ENCODE results near the gene TMEM132D. TPM values are rescaled to one million over a fixed set of nuclear protein-coding genes. Genes with fewer than 3 reads are reported as not detected.
"Not testable (repeated sequence)": the region's sequence is repeated elsewhere in the genome, so short reads cannot be mapped to it uniquely, and the experiment has no call there.

TMEM132D gene
- total RNA-seq, 2 experiments from 2014 or later: not detected

- H3K4me1 Mint-ChIP-seq: no peaks in the 10 kb centered on the region
- no peak overlapping the region for H3K4me3 Mint-ChIP-seq
- H3K9me3 Mint-ChIP-seq: peaks cover 7% of the 10 kb centered on the region
- no peak overlapping the region for H3K27ac Mint-ChIP-seq
- POLR2A ChIA-PET: no interaction called here
- CTCF ChIA-PET: interaction anchor here (1.0 kb wide), 1 partner anchor 19 kb away, joined by 3 read pairs; no protein-coding TSS in a partner anchor
- no peaks in the 10 kb centered on the region for H3K27me3 Mint-ChIP-seq
- DNase-seq: no peak
- H3K36me3 Mint-ChIP-seq (ENCODE audit: low read depth): no peaks in the 10 kb centered on the region
Observed at GRCh38 chr12:129064209-129064855, 839.5 kb downstream of the TMEM132D start.

DNA sequence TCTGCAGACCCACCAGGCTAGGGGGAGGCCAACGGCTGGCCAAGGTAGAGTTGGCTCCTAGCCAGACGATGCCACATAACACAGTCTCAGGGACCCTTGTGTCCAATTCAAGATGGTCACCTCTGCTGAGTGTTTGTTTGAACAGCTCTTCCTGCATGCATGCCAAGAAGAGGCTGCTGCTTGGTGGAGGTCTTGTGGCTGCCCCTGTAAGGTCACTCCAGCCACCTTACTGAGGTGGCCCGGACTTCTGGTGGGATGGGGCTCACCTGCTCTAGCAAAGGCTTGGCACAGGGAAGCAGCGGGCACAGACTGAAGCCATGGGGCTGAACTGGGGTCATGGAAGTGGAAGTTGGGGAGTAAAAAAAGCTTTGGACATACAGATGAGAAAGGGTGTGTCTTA is 840.2 kb downstream of the TMEM132D start:
- H3K4me3 Mint-ChIP-seq: no peak overlapping the region
- DNase-seq: no peak
- no peaks in the 10 kb centered on the region for H3K27me3 Mint-ChIP-seq
- ChIA-PET POLR2A (no interaction called here), CTCF (no interaction called here)
- H3K4me1 Mint-ChIP-seq: no peaks in the 10 kb centered on the region
- H3K36me3 Mint-ChIP-seq (ENCODE audit: low read depth): no peaks in the 10 kb centered on the region
- H3K9me3 Mint-ChIP-seq: peaks cover 7% of the 10 kb centered on the region
- H3K27ac Mint-ChIP-seq: no peak overlapping the region

GRCh38 chr12:129053232-129053631 is 850.6 kb downstream of the TMEM132D start:
- POLR2A ChIA-PET: no interaction called here
- no peak overlapping the region for H3K4me3 Mint-ChIP-seq

DNA sequence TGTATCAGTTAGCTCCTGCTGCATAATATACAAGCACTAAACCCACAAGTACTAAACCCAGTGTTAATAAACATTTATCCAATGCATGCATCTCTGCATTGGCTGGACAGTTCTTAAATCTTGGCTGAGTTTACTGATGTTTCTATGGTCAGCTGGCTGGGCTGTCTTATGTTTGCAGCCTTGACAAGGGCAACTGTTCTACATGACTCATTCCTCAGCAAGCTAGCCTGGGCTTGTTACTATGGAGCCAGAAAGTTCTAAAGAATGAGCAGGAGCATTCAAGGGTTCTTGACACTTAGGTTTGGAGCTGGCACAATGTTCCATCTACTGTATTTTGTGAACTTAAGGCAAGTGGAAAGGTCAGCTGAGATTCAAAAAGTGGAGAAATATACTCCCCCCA is 851.5 kb downstream of the TMEM132D start:
- Mint-ChIP-seq H3K9me3 (no peaks in the 10 kb centered on the region), H3K4me1 (no peaks in the 10 kb centered on the region), H3K36me3 (ENCODE audit: low read depth) (no peaks in the 10 kb centered on the region), H3K27ac (no peak overlapping the region), H3K4me3 (no peak overlapping the region), H3K27me3 (no peaks in the 10 kb centered on the region)
- ChIA-PET POLR2A (no interaction called here), CTCF (no interaction called here)
- DNase-seq: no peak

More at GRCh38 chr12:129053232-129053631, 850.6 kb downstream of the TMEM132D start:
- H3K27ac Mint-ChIP-seq: no peak overlapping the region
- H3K9me3 Mint-ChIP-seq: no peaks in the 10 kb centered on the region
- no peaks in the 10 kb centered on the region for H3K27me3 Mint-ChIP-seq
- CTCF ChIA-PET: no interaction called here
- no peaks in the 10 kb centered on the region for H3K36me3 Mint-ChIP-seq (ENCODE audit: low read depth)
- no peak for DNase-seq
- H3K4me1 Mint-ChIP-seq: no peaks in the 10 kb centered on the region

DNA sequence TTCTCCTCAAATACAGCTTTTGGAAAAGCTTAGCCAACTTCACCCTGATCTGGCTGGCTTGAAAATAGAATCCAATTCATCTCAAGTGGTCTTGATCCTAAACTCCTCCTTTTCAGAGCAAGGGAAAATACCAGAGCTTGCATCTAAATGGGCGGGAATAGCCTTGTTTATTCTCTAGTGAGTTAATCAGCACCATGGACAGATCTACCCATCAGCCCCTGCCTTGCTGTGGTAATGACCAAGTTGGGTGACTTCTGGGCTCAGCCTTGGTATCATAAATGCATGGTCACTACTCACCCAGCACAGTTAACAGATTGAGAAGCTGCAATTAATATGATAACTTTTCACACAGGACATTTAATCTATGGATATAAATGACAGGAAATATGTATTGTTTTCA is 853.9 kb downstream of the TMEM132D start:
- no peak overlapping the region for H3K27ac Mint-ChIP-seq
- H3K36me3 Mint-ChIP-seq (ENCODE audit: low read depth): no peaks in the 10 kb centered on the region
- POLR2A ChIA-PET: no interaction called here
- no peak for DNase-seq
- H3K4me1 Mint-ChIP-seq: no peaks in the 10 kb centered on the region
- no peaks in the 10 kb centered on the region for H3K27me3 Mint-ChIP-seq
- CTCF ChIA-PET: no interaction called here
- H3K4me3 Mint-ChIP-seq: no peak overlapping the region
- no peaks in the 10 kb centered on the region for H3K9me3 Mint-ChIP-seq

DNA sequence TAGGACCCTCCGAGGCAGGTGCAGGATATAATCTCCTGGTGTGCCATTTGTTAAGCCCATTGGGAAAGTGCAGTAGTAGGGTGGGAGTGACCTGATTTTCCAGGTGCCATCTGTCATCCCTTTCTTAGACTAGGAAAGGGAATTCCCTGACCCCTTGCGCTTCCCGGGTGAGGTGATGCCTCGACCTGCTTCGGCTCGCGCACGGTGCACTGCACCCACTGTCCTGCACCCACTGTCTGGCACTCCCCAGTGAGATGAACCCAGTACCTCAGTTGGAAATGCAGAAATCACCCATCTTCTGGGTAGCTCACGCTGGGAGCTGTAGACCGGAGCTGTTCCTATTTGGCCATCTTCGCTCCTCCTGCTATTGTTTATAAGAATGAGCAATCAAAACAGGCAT is 860.5 kb downstream of the TMEM132D start:
- H3K4me1 Mint-ChIP-seq; H3K27ac Mint-ChIP-seq; CTCF ChIA-PET; POLR2A ChIA-PET; DNase-seq; H3K36me3 Mint-ChIP-seq (ENCODE audit: low read depth); H3K27me3 Mint-ChIP-seq; H3K9me3 Mint-ChIP-seq; H3K4me3 Mint-ChIP-seq: not testable (repeated sequence)

GRCh38 chr12:129036135-129036534 is 867.7 kb downstream of the TMEM132D start:
- H3K27me3 Mint-ChIP-seq: no peaks in the 10 kb centered on the region
- H3K36me3 Mint-ChIP-seq (ENCODE audit: low read depth): no peaks in the 10 kb centered on the region
- H3K27ac Mint-ChIP-seq: no peak overlapping the region
- no peak overlapping the region for H3K4me3 Mint-ChIP-seq
- H3K4me1 Mint-ChIP-seq: no peaks in the 10 kb centered on the region
- ChIA-PET CTCF (no interaction called here), POLR2A (no interaction called here)
- H3K9me3 Mint-ChIP-seq: peaks cover 7% of the 10 kb centered on the region
- DNase-seq: no peak

- peaks cover 7% of the 10 kb centered on the region for H3K9me3 Mint-ChIP-seq
- no peak overlapping the region for H3K4me3 Mint-ChIP-seq
- H3K27ac Mint-ChIP-seq: no peak overlapping the region
- H3K4me1 Mint-ChIP-seq: no peaks in the 10 kb centered on the region
- ChIA-PET POLR2A (no interaction called here), CTCF (no interaction called here)
- no peaks in the 10 kb centered on the region for H3K36me3 Mint-ChIP-seq (ENCODE audit: low read depth)
- no peak for DNase-seq
- no peaks in the 10 kb centered on the region for H3K27me3 Mint-ChIP-seq
Observed at GRCh38 chr12:129034558-129035289, 869.1 kb downstream of the TMEM132D start.

DNA sequence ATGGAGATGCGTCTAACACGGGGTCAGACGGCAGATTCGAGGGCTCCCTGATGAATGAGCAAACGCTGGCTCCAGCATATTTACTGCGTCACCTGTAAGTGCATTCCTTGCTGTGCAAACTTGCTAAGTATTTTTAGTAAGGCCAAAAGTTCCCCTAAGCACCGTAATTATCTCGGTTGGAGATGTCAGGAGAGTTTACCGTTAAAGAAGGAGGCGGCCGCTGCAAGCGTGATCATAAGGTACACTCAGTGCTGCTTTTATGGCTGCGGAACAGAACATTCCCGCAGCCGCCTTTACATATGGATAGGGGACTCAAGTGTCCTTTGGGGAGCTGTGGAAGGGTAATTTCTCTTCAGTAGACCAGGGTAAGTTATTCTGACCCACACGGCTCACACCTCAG is 875.0 kb downstream of the TMEM132D start:
- H3K4me3 Mint-ChIP-seq: no peak overlapping the region
- H3K27ac Mint-ChIP-seq: no peak overlapping the region
- H3K4me1 Mint-ChIP-seq: no peaks in the 10 kb centered on the region
- H3K9me3 Mint-ChIP-seq: no peaks in the 10 kb centered on the region
- no peaks in the 10 kb centered on the region for H3K27me3 Mint-ChIP-seq
- no peak for DNase-seq
- no peaks in the 10 kb centered on the region for H3K36me3 Mint-ChIP-seq (ENCODE audit: low read depth)
- ChIA-PET POLR2A (no interaction called here), CTCF (no interaction called here)

GRCh38 chr12:129025055-129025454 is 878.8 kb downstream of the TMEM132D start:
- no peak for DNase-seq
- CTCF ChIA-PET: no interaction called here
- no peaks in the 10 kb centered on the region for H3K27me3 Mint-ChIP-seq
- H3K27ac Mint-ChIP-seq: no peak overlapping the region
- peaks cover 2% of the 10 kb centered on the region for H3K9me3 Mint-ChIP-seq
- H3K4me1 Mint-ChIP-seq: no peaks in the 10 kb centered on the region
- POLR2A ChIA-PET: no interaction called here
- H3K4me3 Mint-ChIP-seq: no peak overlapping the region
- H3K36me3 Mint-ChIP-seq (ENCODE audit: low read depth): no peaks in the 10 kb centered on the region

Measured in activated CD4-positive, alpha-beta T cell treated with anti-CD3 and anti-CD28 coated beads, Interleukin-2, amount 10 ng/mL, durations not matched to agents 7 days and 5 days (primary cell).